HG03280 (cell line): ENCODE data around the gene AVEN.

Experiments used
- ATAC-seq: cut with Tn5 transposase; IDR thresholded peaks from one replicate; pipeline ENCODE4 v1.9.1; 2021; ENCODE audit warnings: mild to moderate bottlenecking, moderate library complexity; ENCODE audit not compliant: unreplicated experiment

The AVEN gene

GRCh38 chr15:33987444-33987843, 51.6 kb downstream of the AVEN start:
- no peak for ATAC-seq

- ATAC-seq = no peak
Measured at GRCh38 chr15:33985751-33986150, 53.3 kb downstream of the AVEN start.

GRCh38 chr15:33985287-33985686, 53.7 kb downstream of the AVEN start:
- ATAC-seq = no peak

GRCh38 chr15:33982516-33982915, 56.5 kb downstream of the AVEN start:
- no peak for ATAC-seq

GRCh38 chr15:33980159-33980558, 58.8 kb downstream of the AVEN start:
- no peak for ATAC-seq

GRCh38 chr15:33975022-33975565, 63.9 kb downstream of the AVEN start:
- ATAC-seq = no peak

- ATAC-seq = no peak
Measured at GRCh38 chr15:33971811-33972210, 67.2 kb downstream of the AVEN start.

GRCh38 chr15:33968821-33969220, 70.2 kb downstream of the AVEN start:
- ATAC-seq = no peak

GRCh38 chr15:33968224-33968623, 70.8 kb downstream of the AVEN start, which contains the start of gene CHRM5:
Gene CHRM5, plus strand, starts transcription at chr15:33968497. Its CDS starts 94,221 bp downstream, at chr15:34062718.
- no peak for ATAC-seq

- no peak for ATAC-seq
Measured at GRCh38 chr15:33964665-33965040, 74.4 kb downstream of the AVEN start.

GRCh38 chr15:33963831-33964664, 75.0 kb downstream of the AVEN start:
- ATAC-seq = no peak

GRCh38 chr15:33960549-33960935, 78.5 kb downstream of the AVEN start:
- ATAC-seq = no peak

GRCh38 chr15:33959844-33960548, 79.0 kb downstream of the AVEN start:
- no peak for ATAC-seq

- ATAC-seq = no peak
Measured at GRCh38 chr15:33956397-33956796, 82.6 kb downstream of the AVEN start.

- no peak for ATAC-seq
Measured at GRCh38 chr15:33955945-33956344, 83.1 kb downstream of the AVEN start.

GRCh38 chr15:33946152-33946551, 92.9 kb downstream of the AVEN start:
- no peak for ATAC-seq

GRCh38 chr15:33941279-33942063, 97.5 kb downstream of the AVEN start:
- no peak for ATAC-seq

GRCh38 chr15:33934921-33935320, 104.1 kb downstream of the AVEN start:
- no peak for ATAC-seq

- no peak for ATAC-seq
Measured at GRCh38 chr15:33934396-33934795, 104.6 kb downstream of the AVEN start.

GRCh38 chr15:33932734-33933133, 106.3 kb downstream of the AVEN start:
- ATAC-seq = no peak

- no peak for ATAC-seq
Measured at GRCh38 chr15:33926260-33926659, 112.7 kb downstream of the AVEN start.
